GM21526 (cell line): ENCODE data around the gene PRADC1.
"Not testable (repeated sequence)": the region's sequence is repeated elsewhere in the genome, so short reads cannot be mapped to it uniquely, and the experiment has no call there.

Experiments used
- ATAC-seq: cut with Tn5 transposase; IDR thresholded peaks from one replicate; pipeline ENCODE4 v1.9.1; 2021; ENCODE audit warnings: moderate library complexity; ENCODE audit not compliant: unreplicated experiment, low FRiP score

Gene PRADC1

GRCh38 chr2:73210019-73210418 is 23.0 kb downstream of the PRADC1 start:
- no peak for ATAC-seq

GRCh38 chr2:73208258-73208657 is 24.8 kb downstream of the PRADC1 start:
- ATAC-seq, result no peak

DNA sequence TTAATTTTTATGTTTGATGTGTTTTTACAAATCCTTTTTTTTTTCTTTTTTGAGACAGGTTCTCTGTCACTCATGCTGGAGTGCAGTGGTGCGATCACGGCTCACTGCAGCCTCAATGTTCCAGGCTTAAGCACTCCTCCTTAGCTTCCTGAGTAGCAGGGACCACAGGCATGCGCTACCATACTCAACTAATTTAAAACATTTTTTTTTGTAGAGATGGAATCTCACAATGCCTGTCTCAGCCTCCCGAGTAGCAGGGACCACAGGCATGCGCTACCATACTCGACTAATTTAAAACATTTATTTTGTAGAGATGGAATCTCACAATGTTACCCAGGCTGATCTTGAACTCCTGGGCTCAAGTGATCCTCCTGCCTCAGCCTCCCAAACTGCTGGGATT is 27.4 kb downstream of the PRADC1 start:
- ATAC-seq, result no peak

GRCh38 chr2:73203055-73203681 is 29.9 kb downstream of the PRADC1 start:
- ATAC-seq, result no peak

DNA sequence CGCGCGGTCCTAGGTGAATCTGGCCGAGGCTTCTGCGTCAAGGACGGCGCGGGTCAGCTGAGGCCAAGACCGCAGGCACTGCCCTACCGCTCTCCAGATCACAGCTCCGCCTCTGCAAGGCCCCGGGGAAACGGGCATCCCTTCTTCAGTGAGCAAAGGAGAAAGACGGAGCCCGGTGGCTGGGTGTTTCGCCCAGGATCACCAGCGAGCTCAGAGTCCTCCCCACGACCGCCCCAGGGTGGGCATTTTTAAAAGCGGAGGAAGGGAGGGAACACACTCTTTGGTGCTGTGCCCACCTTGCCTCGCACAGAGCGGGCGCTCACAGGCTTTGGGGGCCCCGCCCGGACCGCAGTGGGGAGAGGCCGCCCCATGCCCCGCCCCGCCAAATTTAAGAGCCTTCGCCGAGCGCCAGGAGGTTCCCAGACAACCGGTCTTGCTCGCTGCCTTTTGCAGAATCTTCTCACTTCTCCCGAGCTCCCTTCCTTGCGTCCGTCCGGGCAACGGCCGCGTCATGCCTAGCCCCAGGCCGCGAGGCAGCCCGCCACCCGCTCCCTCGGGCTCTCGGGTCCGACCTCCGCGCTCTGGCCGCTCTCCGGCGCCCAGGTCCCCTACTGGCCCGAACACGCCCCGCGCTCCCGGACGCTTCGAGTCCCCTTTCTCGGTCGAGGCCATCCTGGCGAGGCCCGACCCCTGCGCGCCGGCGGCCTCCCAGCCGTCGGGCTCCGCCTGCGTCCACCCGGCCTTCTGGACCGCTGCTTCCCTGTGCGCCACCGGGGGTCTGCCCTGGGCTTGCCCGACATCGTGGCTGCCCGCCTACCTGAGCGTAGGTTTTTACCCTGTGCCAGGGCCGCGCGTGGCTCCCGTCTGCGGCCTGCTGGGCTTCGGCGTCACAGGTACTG is 30.6 kb downstream of the PRADC1 start, which contains the start of gene NOTO:
TSS of gene NOTO (plus strand) at position 419 of the 899 bp plus-strand sequence. CDS start at position 512, 93 bp downstream.
- no peak for ATAC-seq

GRCh38 chr2:73200281-73200680 is 32.8 kb downstream of the PRADC1 start:
- ATAC-seq, result not testable (repeated sequence)

- ATAC-seq, result no peak
Observed at GRCh38 chr2:73197579-73197978, 35.5 kb downstream of the PRADC1 start.

DNA sequence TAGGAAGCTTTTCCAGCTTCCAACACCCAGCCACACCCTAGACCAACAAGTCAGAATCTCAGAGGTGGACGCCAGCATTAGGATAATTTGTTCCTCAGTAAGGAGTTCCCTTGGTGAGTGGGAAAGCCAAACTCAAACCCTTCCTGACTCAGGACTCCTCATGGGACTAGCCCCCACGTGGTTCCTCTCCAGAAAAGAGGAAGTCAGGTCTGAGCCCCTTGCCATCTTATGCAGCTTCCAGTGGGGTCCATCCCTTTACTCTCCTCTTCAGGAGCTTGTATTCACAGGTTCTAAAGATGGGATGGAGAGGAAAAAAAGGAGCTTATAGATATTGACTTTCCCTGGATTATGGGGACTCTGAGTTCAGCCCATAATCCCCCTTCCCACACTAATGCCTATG is 45.5 kb downstream of the PRADC1 start:
- ATAC-seq, result no peak

DNA sequence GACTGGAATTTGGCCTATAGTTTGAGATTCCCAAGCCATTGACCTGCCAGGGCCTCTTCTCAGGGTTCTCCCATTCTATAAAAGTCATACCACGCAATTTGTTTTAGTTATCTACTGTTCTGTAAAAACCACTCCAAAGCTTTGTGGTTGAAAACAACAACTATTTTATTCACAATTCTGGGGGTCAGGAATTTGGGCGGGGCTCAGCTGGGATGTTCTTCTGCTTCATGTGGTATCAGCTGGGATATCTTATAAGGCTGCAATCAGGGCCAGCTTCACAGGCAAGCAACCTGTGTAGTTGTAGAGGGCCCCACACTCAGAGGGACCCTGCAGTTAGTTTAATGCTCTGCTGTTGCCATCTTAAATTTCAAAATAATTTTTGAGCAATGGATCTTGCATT is 47.1 kb downstream of the PRADC1 start:
- no peak for ATAC-seq
